Measurements from ENCODE around the gene ZNF484. TPM values are rescaled to one million over a fixed set of nuclear protein-coding genes. Genes with fewer than 3 reads are reported as not detected.
A peak's percentile ranks its signal among the peaks of the same experiment; 100 is the strongest.
"Not testable (repeated sequence)": the region's sequence is repeated elsewhere in the genome, so short reads cannot be mapped to it uniquely, and the experiment has no call there.

ZNF484 gene
- total RNA-seq, 1 experiment from 2014 or later, result 3.9 TPM

DNA sequence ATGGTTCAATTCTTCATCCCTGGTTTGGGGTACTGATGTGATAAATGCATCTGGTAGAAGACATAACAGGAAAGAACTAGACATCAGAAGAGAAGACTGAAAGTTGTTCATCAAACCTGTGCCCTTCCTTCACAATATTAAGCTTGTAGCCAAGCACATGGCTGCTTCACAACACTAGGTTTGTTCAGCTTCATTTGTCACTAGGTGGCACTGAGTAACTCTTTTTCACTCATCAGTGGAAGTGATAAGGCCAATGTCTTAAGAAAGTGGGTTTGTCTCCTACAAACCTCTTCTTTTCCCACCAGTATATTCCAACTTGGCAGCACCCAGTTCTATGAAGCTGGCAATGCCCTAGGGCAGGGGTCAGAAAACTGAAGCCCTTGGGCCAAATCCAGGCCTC, 26.9 kb downstream of the ZNF484 start:
- CTCF ChIA-PET, result no interaction called here

DNA sequence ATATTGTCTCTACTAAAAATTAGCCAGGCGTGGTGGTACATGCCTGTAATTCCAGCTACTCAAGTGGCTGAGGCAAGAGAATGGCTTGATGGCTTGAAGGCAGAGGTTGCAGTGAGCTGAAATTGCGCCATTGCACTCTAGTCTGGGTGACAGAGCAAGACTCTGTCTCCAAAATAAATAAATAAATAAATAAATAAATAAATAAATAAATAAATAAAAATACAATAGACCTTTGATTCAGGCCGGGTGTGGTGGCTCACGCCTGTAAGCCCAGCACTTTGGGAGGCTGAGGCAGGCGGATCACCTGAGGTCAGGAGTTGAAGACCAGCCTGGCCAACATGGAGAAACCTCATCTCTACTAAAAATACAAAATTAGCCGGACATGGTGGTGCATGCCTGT, 29.1 kb downstream of the ZNF484 start:
- H4K20me1 ChIP-seq (ENCODE audit: low read length); H3K4me2 ChIP-seq (ENCODE audit: low read length); POLR2A ChIA-PET (ENCODE audit: unreplicated experiment); H3K79me2 ChIP-seq (ENCODE audit: low read length); H3K4me1 ChIP-seq (ENCODE audit: insufficient read depth, low read length); ATAC-seq; H3K4me3 ChIP-seq (ENCODE audit: low read length); H3K27ac ChIP-seq (ENCODE audit: low read length); H3K9me2 ChIP-seq (replicated peaks; ENCODE audit: low read length); BruUV-seq (replicated peaks); H3F3A ChIP-seq (ENCODE audit: low read length, unreplicated experiment); H2AFZ ChIP-seq (ENCODE audit: low read length); H3K27me3 ChIP-seq (ENCODE audit: low read length); H3K9ac ChIP-seq (ENCODE audit: low read length); CTCF ChIA-PET; intact Hi-C loops (cut with micrococcal nuclease); DNase-seq: not testable (repeated sequence)
- Histone ChIP-seq H3K36me3 (ENCODE audit: low read depth, low read length) (peaks cover 39% of the 10 kb centered on the region), H3K9me3 (ENCODE audit: low read length) (peaks cover 32% of the 10 kb centered on the region)

More for the DNA sequence above, 26.9 kb downstream of the ZNF484 start:
- intact Hi-C loops (cut with micrococcal nuclease), result no loop called here
- no peaks in the 10 kb centered on the region for H3F3A ChIP-seq (ENCODE audit: low read length, unreplicated experiment)
- no peak for ATAC-seq
- POLR2A ChIA-PET (ENCODE audit: unreplicated experiment), result no interaction called here
- DNase-seq, result peak; percentile 26
- TF ChIP-seq, protein P1, sequence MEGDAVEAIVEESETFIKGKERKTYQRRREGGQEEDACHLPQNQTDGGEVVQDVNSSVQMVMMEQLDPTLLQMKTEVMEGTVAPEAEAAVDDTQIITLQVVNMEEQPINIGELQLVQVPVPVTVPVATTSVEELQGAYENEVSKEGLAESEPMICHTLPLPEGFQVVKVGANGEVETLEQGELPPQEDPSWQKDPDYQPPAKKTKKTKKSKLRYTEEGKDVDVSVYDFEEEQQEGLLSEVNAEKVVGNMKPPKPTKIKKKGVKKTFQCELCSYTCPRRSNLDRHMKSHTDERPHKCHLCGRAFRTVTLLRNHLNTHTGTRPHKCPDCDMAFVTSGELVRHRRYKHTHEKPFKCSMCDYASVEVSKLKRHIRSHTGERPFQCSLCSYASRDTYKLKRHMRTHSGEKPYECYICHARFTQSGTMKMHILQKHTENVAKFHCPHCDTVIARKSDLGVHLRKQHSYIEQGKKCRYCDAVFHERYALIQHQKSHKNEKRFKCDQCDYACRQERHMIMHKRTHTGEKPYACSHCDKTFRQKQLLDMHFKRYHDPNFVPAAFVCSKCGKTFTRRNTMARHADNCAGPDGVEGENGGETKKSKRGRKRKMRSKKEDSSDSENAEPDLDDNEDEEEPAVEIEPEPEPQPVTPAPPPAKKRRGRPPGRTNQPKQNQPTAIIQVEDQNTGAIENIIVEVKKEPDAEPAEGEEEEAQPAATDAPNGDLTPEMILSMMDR (conservative IDR thresholded peaks at IDR 0.05; ENCODE audit: low read depth, low read length), result peak; percentile 17; the same call in 1 of the 2 replicates
- no peak for TF ChIP-seq EZH2phosphoT487 (IDR thresholded peaks at IDR 0.05; ENCODE audit: borderline replicate concordance, low read length)
- H3K4me3 ChIP-seq (ENCODE audit: low read length), result no peak overlapping the region
- H2AFZ ChIP-seq (ENCODE audit: low read length), result no peak overlapping the region
- H3K4me1 ChIP-seq (ENCODE audit: insufficient read depth, low read length), result no peaks in the 10 kb centered on the region
- no peaks in the 10 kb centered on the region for H4K20me1 ChIP-seq (ENCODE audit: low read length)
- peaks cover 25% of the 10 kb centered on the region for H3K9me3 ChIP-seq (ENCODE audit: low read length)
- no peak overlapping the region for H3K9ac ChIP-seq (ENCODE audit: low read length)
- H3K27me3 ChIP-seq (ENCODE audit: low read length), result no peaks in the 10 kb centered on the region
- no peaks in the 10 kb centered on the region for H3K9me2 ChIP-seq (replicated peaks; ENCODE audit: low read length)
- H3K4me2 ChIP-seq (ENCODE audit: low read length), result no peak overlapping the region
- no TSS peak for BruUV-seq (replicated peaks)
- H3K79me2 ChIP-seq (ENCODE audit: low read length), result no peaks in the 10 kb centered on the region
- no peak overlapping the region for H3K27ac ChIP-seq (ENCODE audit: low read length)
- peaks cover 40% of the 10 kb centered on the region for H3K36me3 ChIP-seq (ENCODE audit: low read depth, low read length)

DNA sequence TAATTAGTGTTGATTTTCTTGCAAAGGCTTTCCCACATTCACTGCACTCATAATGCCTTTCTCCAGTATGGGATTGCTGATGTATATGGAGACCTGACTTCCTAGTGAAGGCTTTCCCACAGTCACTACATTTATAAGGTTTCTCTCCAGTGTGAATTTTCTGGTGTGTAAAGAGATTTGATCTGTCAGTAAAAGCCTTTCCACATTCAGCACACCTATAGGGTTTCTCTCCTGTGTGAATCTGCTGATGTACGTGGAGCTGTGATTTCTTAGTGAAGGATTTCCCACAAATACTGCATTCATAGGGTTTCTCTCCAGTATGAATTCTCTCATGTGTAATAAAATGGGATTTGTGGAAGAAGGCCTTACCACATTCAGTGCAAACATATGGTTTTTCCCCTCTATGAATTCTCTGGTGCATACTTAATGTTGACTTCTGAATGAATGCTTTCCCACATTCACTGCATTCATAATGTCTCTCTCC, 31.1 kb downstream of the ZNF484 start:
- Histone ChIP-seq H3K4me3 (ENCODE audit: low read length) (no peak overlapping the region; the same call in 1 of the 2 replicates), H4K20me1 (ENCODE audit: low read length) (no peaks in the 10 kb centered on the region), H3K4me1 (ENCODE audit: insufficient read depth, low read length) (no peaks in the 10 kb centered on the region), H3F3A (ENCODE audit: low read length, unreplicated experiment) (no peaks in the 10 kb centered on the region), H3K9me3 (ENCODE audit: low read length) (peaks cover 32% of the 10 kb centered on the region), H3K79me2 (ENCODE audit: low read length) (no peaks in the 10 kb centered on the region), H3K36me3 (ENCODE audit: low read depth, low read length) (peaks cover 39% of the 10 kb centered on the region), H3K27ac (ENCODE audit: low read length) (no peak overlapping the region), H3K27me3 (ENCODE audit: low read length) (no peaks in the 10 kb centered on the region), H2AFZ (ENCODE audit: low read length) (no peak overlapping the region), H3K9me2 (replicated peaks; ENCODE audit: low read length) (no peaks in the 10 kb centered on the region), H3K4me2 (ENCODE audit: low read length) (no peak overlapping the region), H3K9ac (ENCODE audit: low read length) (no peak overlapping the region)
- ATAC-seq (no peak), DNase-seq (no peak)
- ChIA-PET POLR2A (ENCODE audit: unreplicated experiment) (no interaction called here), CTCF (no interaction called here)
- no TSS peak for BruUV-seq (replicated peaks)
- TF ChIP-seq, protein P1 (conservative IDR thresholded peaks at IDR 0.05; ENCODE audit: low read depth, low read length), result no peak
- no peak for TF ChIP-seq EZH2phosphoT487 (IDR thresholded peaks at IDR 0.05; ENCODE audit: borderline replicate concordance, low read length)
- no peak for TF ChIP-seq EZH2 (IDR thresholded peaks at IDR 0.05; ENCODE audit: low read length, unreplicated experiment)
- intact Hi-C loops (cut with micrococcal nuclease), result no loop called here

DNA sequence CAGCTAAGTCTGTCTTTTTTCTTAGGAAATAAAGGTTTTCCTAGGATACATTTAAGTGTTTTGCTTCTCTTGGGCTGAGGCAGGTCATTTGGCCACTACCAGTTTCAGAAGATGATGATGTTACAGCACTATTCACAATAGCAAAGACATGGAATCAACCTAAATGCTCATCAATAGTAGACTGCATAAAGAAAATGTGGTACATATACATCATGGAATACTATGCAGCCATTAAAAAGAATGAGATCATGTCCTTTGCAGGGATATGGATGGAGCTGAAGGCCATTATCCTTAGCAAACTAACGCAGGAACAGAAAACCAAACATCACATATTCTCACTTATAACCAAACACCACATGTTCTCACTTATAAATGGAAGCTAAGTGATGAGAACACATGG, 39.4 kb downstream of the ZNF484 start:
- H3K4me3 ChIP-seq (ENCODE audit: low read length); POLR2A ChIA-PET (ENCODE audit: unreplicated experiment); H4K20me1 ChIP-seq (ENCODE audit: low read length); H3K27ac ChIP-seq (ENCODE audit: low read length); CTCF ChIA-PET; H3K9me2 ChIP-seq (replicated peaks; ENCODE audit: low read length); H3K27me3 ChIP-seq (ENCODE audit: low read length); H3K79me2 ChIP-seq (ENCODE audit: low read length); H2AFZ ChIP-seq (ENCODE audit: low read length); H3K36me3 ChIP-seq (ENCODE audit: low read depth, low read length); H3K4me2 ChIP-seq (ENCODE audit: low read length); DNase-seq; H3K4me1 ChIP-seq (ENCODE audit: insufficient read depth, low read length); intact Hi-C loops (cut with micrococcal nuclease); ATAC-seq; BruUV-seq (replicated peaks); H3K9me3 ChIP-seq (ENCODE audit: low read length); H3F3A ChIP-seq (ENCODE audit: low read length, unreplicated experiment); H3K9ac ChIP-seq (ENCODE audit: low read length): not testable (repeated sequence)
